ENCODE data around the gene SIGLECL1.

SIGLECL1 gene

GRCh38 chr19:51297406-51297805 is 46.5 kb downstream of the SIGLECL1 start:
- no peak for DNase-seq

- no peak for DNase-seq
These were observed 50.4 kb downstream of the SIGLECL1 start for GRCh38 chr19:51301266-51301665.

- DNase-seq = no peak
These were observed 54.6 kb downstream of the SIGLECL1 start for GRCh38 chr19:51305479-51305878.

- DNase-seq = no peak
These were observed 60.7 kb downstream of the SIGLECL1 start, which contains the start of gene IGLON5 for GRCh38 chr19:51311351-51312257. IGLON5 (plus strand) TSS chr19:51311644; CDS start chr19:51311848, 204 bp downstream.

- no peak for DNase-seq
These were observed 65.8 kb downstream of the SIGLECL1 start for GRCh38 chr19:51316688-51317087.

- DNase-seq = no peak
These were observed 66.5 kb downstream of the SIGLECL1 start for GRCh38 chr19:51317376-51317775.

- DNase-seq = no peak
These were observed 67.1 kb downstream of the SIGLECL1 start for GRCh38 chr19:51317968-51318367.

Data from fibroblast of skin of scalp (primary cell).